ENCODE results near the gene OXSM.
A peak's percentile ranks its signal among the peaks of the same experiment; 100 is the strongest.

Gene OXSM

GRCh38 chr3:25830373-25831280, 40.7 kb downstream of the OXSM start:
- Histone ChIP-seq H3K9me3 (ENCODE audit: insufficient read depth, low read length) (no peaks in the 10 kb centered on the region), H4K20me1 (ENCODE audit: insufficient read depth, low read length) (no peaks in the 10 kb centered on the region), H3K36me3 (replicated peaks; ENCODE audit: low read depth, low read length) (no peaks in the 10 kb centered on the region), H3K27ac (ENCODE audit: low read length) (no peak overlapping the region), H3K79me2 (ENCODE audit: low read length) (no peaks in the 10 kb centered on the region), H3K4me1 (ENCODE audit: low read length) (peaks cover 37% of the 10 kb centered on the region), H3K4me2 (ENCODE audit: low read length) (peak overlapping the region; percentile 52), H3K4me3 (ENCODE audit: low read length) (peak overlapping the region; percentile 19; the same call in 1 of the 2 replicates), H3K9ac (ENCODE audit: low read length) (no peak overlapping the region), H3K27me3 (ENCODE audit: low read depth, low read length) (no peaks in the 10 kb centered on the region), H2AFZ (ENCODE audit: low read depth, low read length) (no peak overlapping the region)
- TF ChIP-seq, protein P1, sequence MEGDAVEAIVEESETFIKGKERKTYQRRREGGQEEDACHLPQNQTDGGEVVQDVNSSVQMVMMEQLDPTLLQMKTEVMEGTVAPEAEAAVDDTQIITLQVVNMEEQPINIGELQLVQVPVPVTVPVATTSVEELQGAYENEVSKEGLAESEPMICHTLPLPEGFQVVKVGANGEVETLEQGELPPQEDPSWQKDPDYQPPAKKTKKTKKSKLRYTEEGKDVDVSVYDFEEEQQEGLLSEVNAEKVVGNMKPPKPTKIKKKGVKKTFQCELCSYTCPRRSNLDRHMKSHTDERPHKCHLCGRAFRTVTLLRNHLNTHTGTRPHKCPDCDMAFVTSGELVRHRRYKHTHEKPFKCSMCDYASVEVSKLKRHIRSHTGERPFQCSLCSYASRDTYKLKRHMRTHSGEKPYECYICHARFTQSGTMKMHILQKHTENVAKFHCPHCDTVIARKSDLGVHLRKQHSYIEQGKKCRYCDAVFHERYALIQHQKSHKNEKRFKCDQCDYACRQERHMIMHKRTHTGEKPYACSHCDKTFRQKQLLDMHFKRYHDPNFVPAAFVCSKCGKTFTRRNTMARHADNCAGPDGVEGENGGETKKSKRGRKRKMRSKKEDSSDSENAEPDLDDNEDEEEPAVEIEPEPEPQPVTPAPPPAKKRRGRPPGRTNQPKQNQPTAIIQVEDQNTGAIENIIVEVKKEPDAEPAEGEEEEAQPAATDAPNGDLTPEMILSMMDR (IDR thresholded peaks at IDR 0.05; ENCODE audit: low read depth, low read length): no peak
- TF ChIP-seq EZH2phosphoT487 (IDR thresholded peaks at IDR 0.05; ENCODE audit: low read depth): no peak

- Histone ChIP-seq H3K27me3 (ENCODE audit: low read depth, low read length) (no peaks in the 10 kb centered on the region), H3K79me2 (ENCODE audit: low read length) (no peaks in the 10 kb centered on the region), H3K9ac (ENCODE audit: low read length) (no peak overlapping the region), H3K9me3 (ENCODE audit: insufficient read depth, low read length) (no peaks in the 10 kb centered on the region), H3K27ac (ENCODE audit: low read length) (no peak overlapping the region), H4K20me1 (ENCODE audit: insufficient read depth, low read length) (no peaks in the 10 kb centered on the region), H3K4me1 (ENCODE audit: low read length) (peaks cover 37% of the 10 kb centered on the region), H3K36me3 (replicated peaks; ENCODE audit: low read depth, low read length) (no peaks in the 10 kb centered on the region), H2AFZ (ENCODE audit: low read depth, low read length) (no peak overlapping the region), H3K4me2 (ENCODE audit: low read length) (peak overlapping the region; percentile 52), H3K4me3 (ENCODE audit: low read length) (no peak overlapping the region)
- TF ChIP-seq, protein P1 (IDR thresholded peaks at IDR 0.05; ENCODE audit: low read depth, low read length): peak; percentile 63
- no peak for TF ChIP-seq EZH2phosphoT487 (IDR thresholded peaks at IDR 0.05; ENCODE audit: low read depth)
These were observed 41.7 kb downstream of the OXSM start for GRCh38 chr3:25831578-25831977.

- TF ChIP-seq, protein P1 (IDR thresholded peaks at IDR 0.05; ENCODE audit: low read depth, low read length): no peak
- TF ChIP-seq EZH2phosphoT487 (IDR thresholded peaks at IDR 0.05; ENCODE audit: low read depth): no peak
- Histone ChIP-seq H4K20me1 (ENCODE audit: insufficient read depth, low read length) (no peaks in the 10 kb centered on the region), H3K27ac (ENCODE audit: low read length) (no peak overlapping the region), H3K4me3 (ENCODE audit: low read length) (no peak overlapping the region), H3K4me2 (ENCODE audit: low read length) (peak overlapping the region; percentile 58), H2AFZ (ENCODE audit: low read depth, low read length) (no peak overlapping the region), H3K4me1 (ENCODE audit: low read length) (peaks cover 37% of the 10 kb centered on the region), H3K27me3 (ENCODE audit: low read depth, low read length) (no peaks in the 10 kb centered on the region), H3K9ac (ENCODE audit: low read length) (no peak overlapping the region), H3K9me3 (ENCODE audit: insufficient read depth, low read length) (no peaks in the 10 kb centered on the region), H3K36me3 (replicated peaks; ENCODE audit: low read depth, low read length) (no peaks in the 10 kb centered on the region), H3K79me2 (ENCODE audit: low read length) (no peaks in the 10 kb centered on the region)
These were observed 44.5 kb downstream of the OXSM start for GRCh38 chr3:25834346-25834745.

- Histone ChIP-seq H2AFZ (ENCODE audit: low read depth, low read length) (no peak overlapping the region), H4K20me1 (ENCODE audit: insufficient read depth, low read length) (no peaks in the 10 kb centered on the region), H3K27ac (ENCODE audit: low read length) (no peak overlapping the region), H3K9ac (ENCODE audit: low read length) (no peak overlapping the region), H3K4me2 (ENCODE audit: low read length) (no peak overlapping the region), H3K36me3 (replicated peaks; ENCODE audit: low read depth, low read length) (no peaks in the 10 kb centered on the region), H3K4me3 (ENCODE audit: low read length) (no peak overlapping the region), H3K79me2 (ENCODE audit: low read length) (no peaks in the 10 kb centered on the region), H3K9me3 (ENCODE audit: insufficient read depth, low read length) (no peaks in the 10 kb centered on the region), H3K4me1 (ENCODE audit: low read length) (peaks cover 20% of the 10 kb centered on the region), H3K27me3 (ENCODE audit: low read depth, low read length) (no peaks in the 10 kb centered on the region)
- TF ChIP-seq, protein P1 (IDR thresholded peaks at IDR 0.05; ENCODE audit: low read depth, low read length): no peak
- no peak for TF ChIP-seq EZH2phosphoT487 (IDR thresholded peaks at IDR 0.05; ENCODE audit: low read depth)
These were observed 46.7 kb downstream of the OXSM start for GRCh38 chr3:25836579-25836978.

Data from OCI-LY3 (cell line).